Hepatocyte (in vitro differentiated cells): Measurements from ENCODE around the gene F7. TPM values are rescaled to one million over a fixed set of nuclear protein-coding genes. Genes with fewer than 3 reads are reported as not detected.
A peak's percentile ranks its signal among the peaks of the same experiment; 100 is the strongest.

Source experiments
- DNase-seq: peaks from one replicate; pipeline ENCODE4 v3.0.0-alpha.2; 2016; ENCODE audit warnings: low spot score
- H2AFZ ChIP-seq: fragments of 200-600 bp; sonication (generic); 2 replicates; pipeline ENCODE4 v1.6.0; 2016; ENCODE audit warnings: antibody characterized with exemption, mild to moderate bottlenecking
- H3K27ac ChIP-seq: fragments of 200-600 bp; sonication (generic); 2 replicates; pipeline ENCODE4 v1.5.1; 2016; ENCODE audit warnings: mild to moderate bottlenecking
- H3K27me3 ChIP-seq: fragments of 200-600 bp; sonication (generic); 2 replicates; pipeline ENCODE4 v1.6.1; 2016
- H3K36me3 ChIP-seq: fragments of 200-600 bp; sonication (generic); replicated peaks from 2 replicates; pipeline ENCODE4 v1.5.1; 2016; ENCODE audit warnings: low read depth; ENCODE audit not compliant: insufficient read depth
- H3K4me1 ChIP-seq: fragments of 200-600 bp; sonication (generic); 2 replicates; pipeline ENCODE4 v1.5.1; 2016; ENCODE audit warnings: mild to moderate bottlenecking, moderate library complexity; ENCODE audit not compliant: insufficient read depth
- H3K4me2 ChIP-seq: fragments of 200-600 bp; sonication (generic); 2 replicates; pipeline ENCODE4 v1.6.0; 2016
- H3K4me3 ChIP-seq: fragments of 200-600 bp; sonication (generic); 2 replicates; pipeline ENCODE4 v1.5.1; 2016; ENCODE audit warnings: mild to moderate bottlenecking
- H3K79me2 ChIP-seq: fragments of 200-600 bp; sonication (generic); 2 replicates; pipeline ENCODE4 v1.6.0; 2017; ENCODE audit warnings: mild to moderate bottlenecking
- H3K9me2 ChIP-seq: fragments of 200-600 bp; sonication (generic); replicated peaks from 2 replicates; pipeline ENCODE4 v1.6.0; 2017; ENCODE audit warnings: mild to moderate bottlenecking; ENCODE audit not compliant: insufficient read depth
- H3K9me3 ChIP-seq: fragments of 200-600 bp; sonication (generic); 2 replicates; pipeline ENCODE4 v1.5.1; 2016; ENCODE audit warnings: low read depth, mild to moderate bottlenecking
- H4K20me1 ChIP-seq: fragments of 200-600 bp; sonication (generic); 2 replicates; pipeline ENCODE4 v1.6.0; 2016; ENCODE audit warnings: mild to moderate bottlenecking; ENCODE audit not compliant: insufficient read depth, poor library complexity, severe bottlenecking
- CTCF ChIP-seq: fragments of 200-600 bp; sonication (generic); IDR thresholded peaks from 2 replicates; pipeline ENCODE4 v1.5.1; 2016; ENCODE audit warnings: antibody characterized with exemption, mild to moderate bottlenecking; ENCODE audit not compliant: poor library complexity
- EZH2 ChIP-seq: fragments of 200-600 bp; sonication (generic); IDR thresholded peaks from 2 replicates; pipeline ENCODE4 v1.6.1; 2016; ENCODE audit warnings: antibody characterized with exemption, mild to moderate bottlenecking, borderline replicate concordance
- EZH2phosphoT487 ChIP-seq: fragments of 200-600 bp; sonication (generic); IDR thresholded peaks from one replicate; pipeline ENCODE4 v1.6.1; 2018; ENCODE audit warnings: antibody characterized with exemption, mild to moderate bottlenecking, low read depth, moderate library complexity; ENCODE audit not compliant: unreplicated experiment, severe bottlenecking
- WGBS: methylation state at CpG from one replicate; pipeline ENCODE4 v1.1.6; 2016; ENCODE audit warnings: low lambda C conversion rate; ENCODE audit errors: missing lambda C conversion rate; 5-methylcytosine and 5-hydroxymethylcytosine counted together
- polyA plus RNA-seq: library from polyadenylated mRNA; unstranded; fragments of >200 nt; fragmentation: Nextera tagmentation; extraction: Ambion mirVana; gene quantifications from 2 replicates; pipeline ENCODE4 v1.2.1, GENCODE V29; 2016
- small RNA-seq: library from RNA; depleted of rRNA; stranded (forward); fragments of <200 nt; gene quantifications from one replicate; pipeline ENCODE3, GENCODE V24; 2014
- total RNA-seq: library from RNA; depleted of rRNA; stranded (reverse); fragments of >200 nt; gene quantifications from 2 replicates; pipeline ENCODE4 v1.2.3, GENCODE V29; 2014

Gene F7
- total and polyA plus RNA-seq, 2 experiments from 2014 or later: 12.6 to 24.0 TPM

GRCh38 chr13:113167575-113167974 lies 62.0 kb downstream of the F7 start:
- Histone ChIP-seq H3K4me2 (no peak overlapping the region), H3K27ac (no peak overlapping the region), H3K36me3 (no peaks in the 10 kb centered on the region), H4K20me1 (no peaks in the 10 kb centered on the region), H2AFZ (no peak overlapping the region), H3K4me3 (no peak overlapping the region), H3K9me2 (no peaks in the 10 kb centered on the region), H3K4me1 (peaks cover 16% of the 10 kb centered on the region), H3K79me2 (no peaks in the 10 kb centered on the region), H3K27me3 (peaks cover 9% of the 10 kb centered on the region), H3K9me3 (no peaks in the 10 kb centered on the region)
- no peak for TF ChIP-seq EZH2phosphoT487
- no peak for TF ChIP-seq CTCF
- no peak for TF ChIP-seq EZH2
- WGBS: 98% methylated on average over 3 of the region's 3 CpGs
- DNase-seq: no peak

- Histone ChIP-seq H3K36me3 (no peaks in the 10 kb centered on the region), H4K20me1 (no peaks in the 10 kb centered on the region), H3K4me1 (peaks cover 16% of the 10 kb centered on the region), H2AFZ (no peak overlapping the region), H3K27me3 (peaks cover 6% of the 10 kb centered on the region), H3K79me2 (no peaks in the 10 kb centered on the region), H3K9me2 (no peaks in the 10 kb centered on the region), H3K4me2 (no peak overlapping the region), H3K27ac (no peak overlapping the region), H3K4me3 (no peak overlapping the region), H3K9me3 (no peaks in the 10 kb centered on the region)
- TF ChIP-seq EZH2 (no peak), CTCF (no peak), EZH2phosphoT487 (no peak)
- no peak for DNase-seq
- WGBS: 88% methylated on average over 7 of the region's 7 CpGs
Measured at GRCh38 chr13:113168211-113168610, 62.6 kb downstream of the F7 start.

DNA sequence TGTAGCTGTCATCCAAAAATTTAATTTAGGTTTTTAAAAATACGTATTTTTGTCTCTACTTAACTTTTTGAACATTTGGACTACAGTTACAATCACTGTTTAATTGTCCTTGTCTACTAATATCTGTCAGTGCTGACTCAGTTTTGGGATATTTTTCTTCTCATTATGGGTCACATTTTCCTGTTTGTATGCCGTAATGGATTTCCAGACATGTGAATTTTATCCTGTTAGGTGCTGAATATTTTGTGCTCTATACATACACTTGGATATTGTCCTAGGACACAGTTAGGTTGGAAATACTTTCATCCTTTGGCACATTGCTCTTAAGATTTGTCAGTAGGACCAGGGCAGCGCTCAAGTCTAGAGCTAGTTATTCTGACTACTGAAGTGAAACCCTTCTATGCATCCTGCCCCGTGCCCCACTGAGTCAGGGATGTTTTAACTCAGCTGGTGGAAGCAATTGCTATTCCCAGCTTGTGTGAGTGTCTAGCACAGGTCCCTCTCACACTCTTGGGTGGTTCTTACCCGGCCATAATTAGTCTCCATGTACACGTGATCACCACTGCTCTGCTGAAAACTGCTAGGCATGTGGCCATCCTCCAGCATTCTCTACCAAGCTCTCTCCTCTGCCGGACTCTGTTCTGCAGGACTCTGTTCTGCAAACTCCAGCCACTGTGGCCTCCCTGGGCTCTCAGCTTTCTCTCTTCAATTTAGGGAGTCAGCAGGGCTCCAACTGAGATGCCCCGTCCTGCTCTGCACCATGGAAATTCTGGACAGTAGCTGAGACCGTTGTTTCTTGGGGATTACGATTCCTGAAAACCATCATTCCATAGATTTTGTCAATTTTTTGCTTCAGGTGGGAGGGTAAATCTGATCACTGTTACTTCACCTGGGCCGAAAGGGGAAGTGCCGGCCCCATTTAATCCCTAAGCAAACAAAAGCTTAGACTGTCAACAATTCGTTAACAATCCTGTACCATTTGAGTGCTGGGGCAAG lies 64.0 kb downstream of the F7 start:
- H3K27ac ChIP-seq: peak overlapping the region; percentile 56
- TF ChIP-seq CTCF: no peak
- no peak for TF ChIP-seq EZH2phosphoT487
- no peak for TF ChIP-seq EZH2
- H3K4me1 ChIP-seq: peaks cover 16% of the 10 kb centered on the region
- H3K4me2 ChIP-seq: peak overlapping the region; percentile 61
- no peak for DNase-seq
- no peak overlapping the region for H3K4me3 ChIP-seq
- H3K36me3 ChIP-seq: no peaks in the 10 kb centered on the region
- H3K9me2 ChIP-seq: no peaks in the 10 kb centered on the region
- H3K79me2 ChIP-seq: no peaks in the 10 kb centered on the region
- WGBS: 74% methylated on average over 13 of the region's 13 CpGs
- H2AFZ ChIP-seq: no peak overlapping the region
- no peaks in the 10 kb centered on the region for H3K27me3 ChIP-seq
- no peaks in the 10 kb centered on the region for H4K20me1 ChIP-seq
- H3K9me3 ChIP-seq: no peaks in the 10 kb centered on the region

Small RNA genes within 50 kb of the gene (small RNA-seq; reads per million reads assigned to genes)
- gene AL137002.1: not detected

Other genes starting within 250 kb of the F7 start
- 16.7 and 22.4 TPM in 2 replicates for gene MCF2L, start 136.6 kb upstream of the F7 start, total RNA-seq
- 11.1 and 13.5 TPM in 2 replicates for gene MCF2L, start 136.6 kb upstream of the F7 start, polyA plus RNA-seq
- gene F10, start 17.0 kb downstream of the F7 start, total RNA-seq: 127 and 148 TPM in 2 replicates
- gene F10, start 17.0 kb downstream of the F7 start, polyA plus RNA-seq: 141 and 143 TPM in 2 replicates
- 4.7 and 5.4 TPM in 2 replicates for gene PROZ, start 52.9 kb downstream of the F7 start, total RNA-seq
- gene PROZ, start 52.9 kb downstream of the F7 start, polyA plus RNA-seq: 4.7 and 8.0 TPM in 2 replicates
- gene PCID2, start 102.9 kb downstream of the F7 start, total RNA-seq: 55.4 and 64.9 TPM in 2 replicates
- gene PCID2, start 102.9 kb downstream of the F7 start, polyA plus RNA-seq: 42.3 and 47.5 TPM in 2 replicates
- 75.8 and 85.3 TPM in 2 replicates for gene CUL4A, start 103.8 kb downstream of the F7 start, total RNA-seq
- gene CUL4A, start 103.8 kb downstream of the F7 start, polyA plus RNA-seq: 51.0 and 52.2 TPM in 2 replicates
- 156 and 190 TPM in 2 replicates for gene LAMP1, start 191.4 kb downstream of the F7 start, total RNA-seq
- gene LAMP1, start 191.4 kb downstream of the F7 start, polyA plus RNA-seq: 230 and 233 TPM in 2 replicates